ENCODE data around the gene ZNF638.
"Not testable (repeated sequence)": the region's sequence is repeated elsewhere in the genome, so short reads cannot be mapped to it uniquely, and the experiment has no call there.

The ZNF638 gene

GRCh38 chr2:71393216-71393615 lies 61.6 kb downstream of the ZNF638 start:
- DNase-seq (ENCODE audit: low read depth in 2 of 2), result no peak

GRCh38 chr2:71395471-71395870 lies 63.9 kb downstream of the ZNF638 start:
- no peak for DNase-seq (ENCODE audit: low read depth in 2 of 2)

- no peak for DNase-seq (ENCODE audit: low read depth in 2 of 2)
Measured at GRCh38 chr2:71402427-71402826, 70.8 kb downstream of the ZNF638 start.

GRCh38 chr2:71409611-71410010 lies 78.0 kb downstream of the ZNF638 start:
- DNase-seq (ENCODE audit: low read depth in 2 of 2), result no peak

- DNase-seq (ENCODE audit: low read depth in 2 of 2), result no peak
Measured at GRCh38 chr2:71410696-71411095, 79.1 kb downstream of the ZNF638 start.

- not testable (repeated sequence) for DNase-seq (ENCODE audit: low read depth in 2 of 2)
Measured at GRCh38 chr2:71416866-71417265, 85.3 kb downstream of the ZNF638 start.

- DNase-seq (ENCODE audit: low read depth in 2 of 2), result no peak
Measured at GRCh38 chr2:71417300-71418202, 86.0 kb downstream of the ZNF638 start.

- no peak for DNase-seq (ENCODE audit: low read depth in 2 of 2)
Measured at GRCh38 chr2:71419145-71419544, 87.6 kb downstream of the ZNF638 start.

GRCh38 chr2:71419976-71420375 lies 88.4 kb downstream of the ZNF638 start:
- no peak for DNase-seq (ENCODE audit: low read depth in 2 of 2)

GRCh38 chr2:71422786-71423185 lies 91.2 kb downstream of the ZNF638 start:
- DNase-seq (ENCODE audit: low read depth in 2 of 2), result no peak

- DNase-seq (ENCODE audit: low read depth in 2 of 2), result no peak
Measured at GRCh38 chr2:71423817-71424420, 92.3 kb downstream of the ZNF638 start.

GRCh38 chr2:71426721-71427120 lies 95.1 kb downstream of the ZNF638 start:
- DNase-seq (ENCODE audit: low read depth in 2 of 2), result no peak

GRCh38 chr2:71428472-71429383 lies 97.1 kb downstream of the ZNF638 start:
- no peak for DNase-seq (ENCODE audit: low read depth in 2 of 2)

- DNase-seq (ENCODE audit: low read depth in 2 of 2), result not testable (repeated sequence)
Measured at GRCh38 chr2:71445142-71445541, 113.6 kb downstream of the ZNF638 start.

GRCh38 chr2:71446505-71446904 lies 114.9 kb downstream of the ZNF638 start:
- DNase-seq (ENCODE audit: low read depth in 2 of 2), result no peak

- DNase-seq (ENCODE audit: low read depth in 2 of 2), result no peak
Measured at GRCh38 chr2:71449343-71449742, 117.8 kb downstream of the ZNF638 start.

- no peak for DNase-seq (ENCODE audit: low read depth in 2 of 2)
Measured at GRCh38 chr2:71451705-71452104, 120.1 kb downstream of the ZNF638 start.

- no peak for DNase-seq (ENCODE audit: low read depth in 2 of 2)
Measured at GRCh38 chr2:71452565-71452964, 121.0 kb downstream of the ZNF638 start.

- no peak for DNase-seq (ENCODE audit: low read depth in 2 of 2)
Measured at GRCh38 chr2:71453404-71454220, 122.0 kb downstream of the ZNF638 start, which contains the start of gene DYSF. TSS of gene DYSF (plus strand) at chr2:71453561.

- no peak for DNase-seq (ENCODE audit: low read depth in 2 of 2)
Measured at GRCh38 chr2:71454221-71455010, 122.8 kb downstream of the ZNF638 start.
